BJ (cell line): ENCODE results near the gene C9orf72. TPM values are rescaled to one million over a fixed set of nuclear protein-coding genes. Genes with fewer than 3 reads are reported as not detected.

Source experiments
- CTCF ChIA-PET: fragments of 350-600 bp; formaldehyde crosslinking; extraction: SDS; loops from one replicate; lab custom pipeline; 2021; ENCODE audit warnings: antibody characterized with exemption, inconsistent platforms; lab: Yijun Ruan, JAX
- POLR2A ChIA-PET: fragments of 300-600 bp; sonication (Branson Sonifier 250); formaldehyde crosslinking; extraction: SDS; loops from one replicate; lab custom pipeline; 2021; ENCODE audit warnings: antibody characterized with exemption; lab: Charles Lee
- DNase-seq: peaks from one replicate; pipeline ENCODE4 v3.0.0-alpha.2; 2011; ENCODE audit warnings: low read depth
- H3K27me3 ChIP-seq: 2 replicates; pipeline ENCODE4 v1.6.0; 2011; ENCODE audit warnings: low read length; ENCODE audit not compliant: control insufficient read depth, insufficient read depth
- H3K36me3 ChIP-seq: 2 replicates; pipeline ENCODE4 v1.5.1; 2011; ENCODE audit warnings: low read length; ENCODE audit not compliant: control insufficient read depth, insufficient read depth
- H3K4me3 ChIP-seq: 2 replicates; pipeline ENCODE4 v1.5.1; 2011; ENCODE audit warnings: low read depth, mild to moderate bottlenecking, control low read depth, low read length
- CTCF ChIP-seq: IDR thresholded peaks from 2 replicates; pipeline ENCODE4 v1.5.1; 2011; ENCODE audit warnings: low read depth, mild to moderate bottlenecking, control low read depth, inconsistent platforms, low read length, moderate library complexity; ENCODE audit not compliant: insufficient read depth
- polyA plus RNA-seq: library from polyadenylated mRNA; depleted of rRNA; stranded (reverse); fragments of >200 nt; gene quantifications from 2 replicates; pipeline ENCODE4 v1.2.3, GENCODE V29; 2011

Gene C9orf72
- polyA plus RNA-seq, 1 experiment = 1.3 TPM

GRCh38 chr9:27541740-27542139 lies 31.5 kb downstream of the C9orf72 start:
- CTCF ChIA-PET = interaction anchor here (1.4 to 5.1 kb wide), 2 partner anchors 12 to 210 kb away, joined by 3 to 30 read pairs; partner anchors contain the start of gene MOB3B

GRCh38 chr9:27540502-27540901 lies 32.8 kb downstream of the C9orf72 start:
- ChIA-PET CTCF (interaction anchor here (5.1 kb wide), 1 partner anchor 10 kb away, joined by 30 read pairs; the partner anchor contains the start of gene MOB3B), POLR2A (no interaction called here)
- no peak for DNase-seq
- no peak for TF ChIP-seq CTCF
- Histone ChIP-seq H3K27me3 (no peaks in the 10 kb centered on the region), H3K4me3 (no peak overlapping the region), H3K36me3 (no peaks in the 10 kb centered on the region)

More at GRCh38 chr9:27541740-27542139, 31.5 kb downstream of the C9orf72 start:
- no peaks in the 10 kb centered on the region for H3K36me3 ChIP-seq
- DNase-seq = no peak
- POLR2A ChIA-PET = no interaction called here
- H3K27me3 ChIP-seq = no peaks in the 10 kb centered on the region
- H3K4me3 ChIP-seq = no peak overlapping the region
- TF ChIP-seq CTCF = no peak

GRCh38 chr9:27539479-27540441 lies 33.5 kb downstream of the C9orf72 start:
- no peaks in the 10 kb centered on the region for H3K36me3 ChIP-seq
- no peaks in the 10 kb centered on the region for H3K27me3 ChIP-seq
- TF ChIP-seq CTCF = no peak
- CTCF ChIA-PET = interaction anchor here (0.7 to 5.1 kb wide), 3 partner anchors 9 to 205 kb away, joined by 3 to 30 read pairs (median 16); partner anchors contain the start of gene MOB3B
- DNase-seq = peak; percentile 59
- H3K4me3 ChIP-seq = no peak overlapping the region
- POLR2A ChIA-PET = interaction anchor here (0.6 kb wide), 1 partner anchor 1561 kb away, joined by 3 read pairs; no protein-coding TSS in a partner anchor

- Histone ChIP-seq H3K4me3 (no peak overlapping the region), H3K27me3 (no peaks in the 10 kb centered on the region), H3K36me3 (no peaks in the 10 kb centered on the region)
- ChIA-PET POLR2A (no interaction called here), CTCF (interaction anchor here (4.0 to 5.1 kb wide), 2 partner anchors 9 to 10 kb away, joined by 16 to 30 read pairs; partner anchors contain the start of gene MOB3B)
- no peak for TF ChIP-seq CTCF
- no peak for DNase-seq
Measured at GRCh38 chr9:27538647-27539046, 34.6 kb downstream of the C9orf72 start.

- ChIA-PET POLR2A (no interaction called here), CTCF (interaction anchor here (4.0 to 5.1 kb wide), 2 partner anchors 8 to 11 kb away, joined by 16 to 30 read pairs; partner anchors contain the start of gene MOB3B)
- Histone ChIP-seq H3K27me3 (no peaks in the 10 kb centered on the region), H3K36me3 (no peaks in the 10 kb centered on the region), H3K4me3 (no peak overlapping the region)
- no peak for TF ChIP-seq CTCF
- DNase-seq = no peak
Measured at GRCh38 chr9:27537756-27538155, 35.5 kb downstream of the C9orf72 start.
